HG03520 (cell line): ENCODE results near the gene PTGFRN.
"Not testable (repeated sequence)": the region's sequence is repeated elsewhere in the genome, so short reads cannot be mapped to it uniquely, and the experiment has no call there.

ENCODE experiments used
- ATAC-seq: cut with Tn5 transposase; IDR thresholded peaks from one replicate; pipeline ENCODE4 v1.9.1; 2021; ENCODE audit warnings: mild to moderate bottlenecking, moderate library complexity; ENCODE audit not compliant: unreplicated experiment

Gene PTGFRN

GRCh38 chr1:116915086-116915661, 5.5 kb downstream of the PTGFRN start:
- ATAC-seq, result no peak

GRCh38 chr1:116916002-116916401, 6.3 kb downstream of the PTGFRN start:
- ATAC-seq, result no peak

GRCh38 chr1:116916533-116917445, 7.1 kb downstream of the PTGFRN start:
- no peak for ATAC-seq

- no peak for ATAC-seq
Observed at GRCh38 chr1:116918714-116919357, 9.1 kb downstream of the PTGFRN start.

- ATAC-seq, result no peak
Observed at GRCh38 chr1:116919802-116920201, 10.1 kb downstream of the PTGFRN start.

GRCh38 chr1:116920211-116920610, 10.5 kb downstream of the PTGFRN start:
- ATAC-seq, result no peak

- ATAC-seq, result no peak
Observed at GRCh38 chr1:116921301-116921885, 11.7 kb downstream of the PTGFRN start.

- ATAC-seq, result no peak
Observed at GRCh38 chr1:116921937-116922336, 12.2 kb downstream of the PTGFRN start.

GRCh38 chr1:116923421-116923820, 13.7 kb downstream of the PTGFRN start:
- no peak for ATAC-seq

GRCh38 chr1:116927049-116927798, 17.5 kb downstream of the PTGFRN start:
- ATAC-seq, result no peak

GRCh38 chr1:116929961-116930592, 20.4 kb downstream of the PTGFRN start:
- no peak for ATAC-seq

- no peak for ATAC-seq
Observed at GRCh38 chr1:116931016-116931918, 21.6 kb downstream of the PTGFRN start.

- no peak for ATAC-seq
Observed at GRCh38 chr1:116933606-116934515, 24.1 kb downstream of the PTGFRN start.

GRCh38 chr1:116934586-116935207, 25.0 kb downstream of the PTGFRN start:
- ATAC-seq, result no peak

- ATAC-seq, result no peak
Observed at GRCh38 chr1:116938216-116938615, 28.5 kb downstream of the PTGFRN start.

GRCh38 chr1:116939780-116940543, 30.2 kb downstream of the PTGFRN start:
- not testable (repeated sequence) for ATAC-seq
